ENCODE results near the gene NMT1.

Gene NMT1

DNA sequence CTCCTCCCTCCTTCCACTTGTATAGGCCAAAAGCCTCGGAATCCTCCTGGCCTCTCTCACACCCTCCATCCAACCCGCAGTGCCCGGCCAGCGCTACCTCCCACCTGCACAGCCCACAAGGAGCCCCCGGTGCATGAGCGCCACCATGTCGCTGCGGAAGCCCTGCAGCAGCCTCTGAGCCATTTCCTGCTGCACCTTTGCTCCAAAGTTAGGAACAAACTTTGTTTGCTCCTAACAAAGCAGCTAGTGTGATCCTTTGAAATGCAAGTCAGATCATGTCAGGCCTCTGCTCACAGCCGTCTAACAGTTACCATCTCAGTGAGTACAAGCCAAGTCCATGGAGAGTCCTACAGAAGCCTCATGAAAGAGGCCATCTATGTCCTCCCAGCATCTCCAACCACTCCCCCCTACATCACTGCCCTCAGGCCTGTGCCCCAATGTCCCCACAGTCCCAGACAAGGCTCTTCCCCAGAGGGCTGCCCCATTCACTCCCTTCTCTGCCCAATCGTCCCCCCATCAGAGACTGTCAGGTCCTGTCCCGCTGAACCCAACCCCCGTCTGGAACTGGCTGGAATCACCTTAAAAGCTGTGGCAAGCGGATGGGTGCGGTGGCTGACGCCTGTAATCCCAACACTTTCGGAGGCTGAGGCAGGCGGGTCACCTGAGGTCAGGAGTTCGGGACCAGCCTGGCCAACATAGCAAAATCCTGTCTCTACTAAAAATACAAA lies 17.1 kb upstream of the NMT1 start:
- Histone ChIP-seq H3K36me3 (ENCODE audit: control insufficient read depth, low read length) (0 out of 2 replicates have a peak, but pooled peaks cover 3% of the 10 kb centered on the region), H3K4me3 (ENCODE audit: low read length) (no peak overlapping the region), H3K27ac (ENCODE audit: low read depth, low read length) (no peak overlapping the region), H3K27me3 (ENCODE audit: control insufficient read depth, low read length) (no peaks in the 10 kb centered on the region), H3K4me1 (ENCODE audit: control insufficient read depth, low read length) (peaks cover 11% of the 10 kb centered on the region), H3K79me2 (ENCODE audit: control insufficient read depth, low read length) (peaks cover 70% of the 10 kb centered on the region), H3F3A (ENCODE audit: control insufficient read depth, insufficient read depth) (peaks cover 3% of the 10 kb centered on the region; the same call in 1 of the 2 replicates), H4K20me1 (ENCODE audit: control insufficient read depth, insufficient read depth, low read depth, low read length) (peaks cover 6% of the 10 kb centered on the region; the same call in 1 of the 2 replicates), H3K4me2 (ENCODE audit: low read length) (no peak overlapping the region), H3K9me3 (ENCODE audit: control insufficient read depth, insufficient read depth, low read length) (no peaks in the 10 kb centered on the region), H3K9me2 (replicated peaks; ENCODE audit: control insufficient read depth, low read length) (no peaks in the 10 kb centered on the region)
- TF ChIP-seq EZH2phosphoT487 (IDR thresholded peaks at IDR 0.05; ENCODE audit: borderline replicate concordance, low read length): no peak
- TF ChIP-seq, protein P1, sequence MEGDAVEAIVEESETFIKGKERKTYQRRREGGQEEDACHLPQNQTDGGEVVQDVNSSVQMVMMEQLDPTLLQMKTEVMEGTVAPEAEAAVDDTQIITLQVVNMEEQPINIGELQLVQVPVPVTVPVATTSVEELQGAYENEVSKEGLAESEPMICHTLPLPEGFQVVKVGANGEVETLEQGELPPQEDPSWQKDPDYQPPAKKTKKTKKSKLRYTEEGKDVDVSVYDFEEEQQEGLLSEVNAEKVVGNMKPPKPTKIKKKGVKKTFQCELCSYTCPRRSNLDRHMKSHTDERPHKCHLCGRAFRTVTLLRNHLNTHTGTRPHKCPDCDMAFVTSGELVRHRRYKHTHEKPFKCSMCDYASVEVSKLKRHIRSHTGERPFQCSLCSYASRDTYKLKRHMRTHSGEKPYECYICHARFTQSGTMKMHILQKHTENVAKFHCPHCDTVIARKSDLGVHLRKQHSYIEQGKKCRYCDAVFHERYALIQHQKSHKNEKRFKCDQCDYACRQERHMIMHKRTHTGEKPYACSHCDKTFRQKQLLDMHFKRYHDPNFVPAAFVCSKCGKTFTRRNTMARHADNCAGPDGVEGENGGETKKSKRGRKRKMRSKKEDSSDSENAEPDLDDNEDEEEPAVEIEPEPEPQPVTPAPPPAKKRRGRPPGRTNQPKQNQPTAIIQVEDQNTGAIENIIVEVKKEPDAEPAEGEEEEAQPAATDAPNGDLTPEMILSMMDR (IDR thresholded peaks at IDR 0.05; ENCODE audit: low read depth, low read length, poor library complexity, severe bottlenecking): no peak

DNA sequence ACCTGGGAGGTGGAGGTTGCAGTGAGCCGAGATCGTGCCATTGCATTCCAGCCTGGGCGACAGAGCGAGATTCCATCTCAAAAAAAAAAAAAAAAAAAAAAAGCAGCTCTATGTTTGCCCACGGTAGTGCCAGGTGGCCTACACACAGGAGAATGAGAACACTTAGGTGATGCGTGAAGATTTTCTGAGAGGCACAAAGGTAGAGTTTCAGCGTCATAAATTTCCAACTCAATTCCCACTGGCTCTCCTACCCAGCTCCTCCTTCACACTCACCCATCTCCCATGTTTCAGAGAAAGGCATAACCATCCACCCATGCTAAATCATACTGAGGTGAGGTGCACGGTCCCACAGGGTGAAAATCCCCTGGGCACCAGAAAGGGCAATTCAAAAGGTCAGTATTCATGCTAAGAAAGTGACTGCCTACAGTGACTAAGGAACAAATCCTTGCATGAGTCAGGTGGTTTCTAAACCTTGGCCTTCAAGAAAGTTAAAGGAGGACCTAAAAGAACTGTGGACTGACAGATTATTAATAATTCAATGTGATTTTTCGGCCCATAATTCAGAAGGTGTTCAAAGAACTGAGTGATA lies 14.5 kb upstream of the NMT1 start:
- H3K4me1 ChIP-seq (ENCODE audit: control insufficient read depth, low read length): peaks cover 27% of the 10 kb centered on the region
- H3K27ac ChIP-seq (ENCODE audit: low read depth, low read length): no peak overlapping the region
- H4K20me1 ChIP-seq (ENCODE audit: control insufficient read depth, insufficient read depth, low read depth, low read length): no peaks in the 10 kb centered on the region
- no peak overlapping the region for H3K4me2 ChIP-seq (ENCODE audit: low read length)
- peaks cover 12% of the 10 kb centered on the region; the same call in 1 of the 2 replicates for H3K36me3 ChIP-seq (ENCODE audit: control insufficient read depth, low read length)
- H3K27me3 ChIP-seq (ENCODE audit: control insufficient read depth, low read length): no peaks in the 10 kb centered on the region
- peaks cover 5% of the 10 kb centered on the region; the same call in 1 of the 2 replicates for H3F3A ChIP-seq (ENCODE audit: control insufficient read depth, insufficient read depth)
- H3K4me3 ChIP-seq (ENCODE audit: low read length): no peak overlapping the region
- no peaks in the 10 kb centered on the region for H3K9me2 ChIP-seq (replicated peaks; ENCODE audit: control insufficient read depth, low read length)
- H3K79me2 ChIP-seq (ENCODE audit: control insufficient read depth, low read length): peaks cover 78% of the 10 kb centered on the region
- TF ChIP-seq, protein P1 (IDR thresholded peaks at IDR 0.05; ENCODE audit: low read depth, low read length, poor library complexity, severe bottlenecking): no peak
- TF ChIP-seq EZH2phosphoT487 (IDR thresholded peaks at IDR 0.05; ENCODE audit: borderline replicate concordance, low read length): no peak
- H3K9me3 ChIP-seq (ENCODE audit: control insufficient read depth, insufficient read depth, low read length): no peaks in the 10 kb centered on the region

DNA sequence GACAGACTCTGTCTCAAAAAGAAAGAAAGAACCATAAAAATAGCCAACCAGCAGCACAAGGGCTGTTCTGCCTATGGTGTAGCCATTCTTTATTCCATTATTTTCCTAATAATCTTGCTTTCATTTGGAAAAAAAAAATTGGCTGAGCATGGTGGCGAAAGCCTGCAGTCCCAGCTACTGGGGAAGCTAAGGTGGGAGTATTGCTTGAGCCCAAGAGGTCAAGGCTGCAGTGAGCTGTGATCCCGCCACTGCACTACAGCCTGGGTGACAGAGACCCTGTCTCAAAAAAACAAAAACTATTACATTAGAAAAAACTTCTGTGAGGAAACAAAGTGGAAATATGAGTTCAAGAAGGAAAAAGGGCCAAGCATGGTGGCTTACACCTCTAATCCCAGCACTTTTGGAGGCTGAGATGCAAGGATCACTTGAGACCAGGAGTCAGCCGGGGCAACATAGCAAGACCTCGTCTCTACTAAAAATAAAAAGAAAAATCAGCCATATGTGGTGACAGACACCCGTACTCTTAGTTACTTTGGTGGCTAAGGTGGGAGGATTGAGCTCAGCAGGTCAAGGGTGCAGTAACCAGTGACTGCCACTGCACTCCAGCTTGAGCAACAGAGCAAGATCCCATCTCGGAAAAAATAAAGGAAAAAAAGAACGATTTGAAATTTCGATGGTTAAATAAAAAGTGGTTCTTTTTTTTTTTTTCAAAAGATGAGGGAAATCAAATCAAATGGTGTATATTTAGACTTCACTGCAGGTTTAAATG lies 12.1 kb upstream of the NMT1 start:
- TF ChIP-seq EZH2phosphoT487 (IDR thresholded peaks at IDR 0.05; ENCODE audit: borderline replicate concordance, low read length): no peak
- TF ChIP-seq, protein P1 (IDR thresholded peaks at IDR 0.05; ENCODE audit: low read depth, low read length, poor library complexity, severe bottlenecking): peak; percentile 45

More for the DNA sequence above, 12.1 kb upstream of the NMT1 start:
- H3K27me3 ChIP-seq (ENCODE audit: control insufficient read depth, low read length): no peaks in the 10 kb centered on the region
- peaks cover 9% of the 10 kb centered on the region; the same call in 1 of the 2 replicates for H3K36me3 ChIP-seq (ENCODE audit: control insufficient read depth, low read length)
- no peaks in the 10 kb centered on the region for H4K20me1 ChIP-seq (ENCODE audit: control insufficient read depth, insufficient read depth, low read depth, low read length)
- H3K79me2 ChIP-seq (ENCODE audit: control insufficient read depth, low read length): peaks cover 65% of the 10 kb centered on the region
- peak overlapping the region; percentile 9 for H3K4me2 ChIP-seq (ENCODE audit: low read length)
- H3K4me3 ChIP-seq (ENCODE audit: low read length): peak overlapping the region; percentile 7; the same call in 1 of the 2 replicates
- peaks cover 36% of the 10 kb centered on the region for H3K4me1 ChIP-seq (ENCODE audit: control insufficient read depth, low read length)
- H3F3A ChIP-seq (ENCODE audit: control insufficient read depth, insufficient read depth): peaks cover 13% of the 10 kb centered on the region
- H3K27ac ChIP-seq (ENCODE audit: low read depth, low read length): no peak overlapping the region
- H3K9me2 ChIP-seq (replicated peaks; ENCODE audit: control insufficient read depth, low read length): no peaks in the 10 kb centered on the region
- H3K9me3 ChIP-seq (ENCODE audit: control insufficient read depth, insufficient read depth, low read length): no peaks in the 10 kb centered on the region

Measured in DOHH2 (cell line).